ENCODE results near the gene CDH13. TPM values are rescaled to one million over a fixed set of nuclear protein-coding genes. Genes with fewer than 3 reads are reported as not detected.

CDH13 gene
- total RNA-seq, 1 experiment from 2014 or later: 66.0 TPM

GRCh38 chr16:83779886-83780285, 1153.1 kb downstream of the CDH13 start:
- no peak for DNase-seq (ENCODE audit: low read depth)

GRCh38 chr16:83785455-83785854, 1158.7 kb downstream of the CDH13 start:
- no peak for DNase-seq (ENCODE audit: low read depth)

GRCh38 chr16:83789642-83790401, 1163.1 kb downstream of the CDH13 start:
- DNase-seq (ENCODE audit: low read depth): no peak

GRCh38 chr16:83791916-83792315, 1165.1 kb downstream of the CDH13 start:
- DNase-seq (ENCODE audit: low read depth): no peak

GRCh38 chr16:83792391-83792790, 1165.6 kb downstream of the CDH13 start:
- no peak for DNase-seq (ENCODE audit: low read depth)

GRCh38 chr16:83793179-83793578, 1166.4 kb downstream of the CDH13 start:
- DNase-seq (ENCODE audit: low read depth): no peak

- no peak for DNase-seq (ENCODE audit: low read depth)
These were observed 1168.2 kb downstream of the CDH13 start for GRCh38 chr16:83794860-83795554.

- no peak for DNase-seq (ENCODE audit: low read depth)
These were observed 1170.2 kb downstream of the CDH13 start for GRCh38 chr16:83797013-83797412.

GRCh38 chr16:83799336-83799735, 1172.6 kb downstream of the CDH13 start:
- no peak for DNase-seq (ENCODE audit: low read depth)

GRCh38 chr16:83802135-83802534, 1175.4 kb downstream of the CDH13 start:
- DNase-seq (ENCODE audit: low read depth): peak; percentile 28

GRCh38 chr16:83802554-83803205, 1175.9 kb downstream of the CDH13 start:
- DNase-seq (ENCODE audit: low read depth): no peak

GRCh38 chr16:83803811-83804210, 1177.0 kb downstream of the CDH13 start:
- DNase-seq (ENCODE audit: low read depth): no peak

- no peak for DNase-seq (ENCODE audit: low read depth)
These were observed 1177.6 kb downstream of the CDH13 start for GRCh38 chr16:83804366-83804765.

- DNase-seq (ENCODE audit: low read depth): no peak
These were observed 1179.3 kb downstream of the CDH13 start for GRCh38 chr16:83806036-83806435.

- no peak for DNase-seq (ENCODE audit: low read depth)
These were observed 1180.0 kb downstream of the CDH13 start for GRCh38 chr16:83806731-83807130.

GRCh38 chr16:83807327-83807709, 1180.5 kb downstream of the CDH13 start:
- no peak for DNase-seq (ENCODE audit: low read depth)

- DNase-seq (ENCODE audit: low read depth): peak; percentile 87
These were observed 1181.2 kb downstream of the CDH13 start, which contains the start of gene HSBP1 for GRCh38 chr16:83807710-83808572. HSBP1 (plus strand) TSS chr16:83807978; CDS start chr16:83808077, 99 bp downstream.

GRCh38 chr16:83808573-83809014, 1181.8 kb downstream of the CDH13 start:
- DNase-seq (ENCODE audit: low read depth): no peak

- DNase-seq (ENCODE audit: low read depth): no peak
These were observed 1182.3 kb downstream of the CDH13 start for GRCh38 chr16:83809092-83809491.

- DNase-seq (ENCODE audit: low read depth): no peak
These were observed 1184.1 kb downstream of the CDH13 start for GRCh38 chr16:83810901-83811300.

Data from HT1080 (cell line).